HG02970 (cell line): Measurements from ENCODE around the gene ETS2.

ENCODE experiments used
- ATAC-seq: cut with Tn5 transposase; IDR thresholded peaks from one replicate; pipeline ENCODE4 v1.9.1; 2021; ENCODE audit warnings: mild to moderate bottlenecking, moderate library complexity, moderate number of reproducible peaks; ENCODE audit not compliant: unreplicated experiment, low FRiP score

Gene ETS2

GRCh38 chr21:38777015-38777414 lies 28.7 kb upstream of the ETS2 start:
- no peak for ATAC-seq

GRCh38 chr21:38777531-38777930 lies 28.2 kb upstream of the ETS2 start:
- no peak for ATAC-seq

- ATAC-seq: no peak
Observed at GRCh38 chr21:38780879-38781278, 24.9 kb upstream of the ETS2 start.

DNA sequence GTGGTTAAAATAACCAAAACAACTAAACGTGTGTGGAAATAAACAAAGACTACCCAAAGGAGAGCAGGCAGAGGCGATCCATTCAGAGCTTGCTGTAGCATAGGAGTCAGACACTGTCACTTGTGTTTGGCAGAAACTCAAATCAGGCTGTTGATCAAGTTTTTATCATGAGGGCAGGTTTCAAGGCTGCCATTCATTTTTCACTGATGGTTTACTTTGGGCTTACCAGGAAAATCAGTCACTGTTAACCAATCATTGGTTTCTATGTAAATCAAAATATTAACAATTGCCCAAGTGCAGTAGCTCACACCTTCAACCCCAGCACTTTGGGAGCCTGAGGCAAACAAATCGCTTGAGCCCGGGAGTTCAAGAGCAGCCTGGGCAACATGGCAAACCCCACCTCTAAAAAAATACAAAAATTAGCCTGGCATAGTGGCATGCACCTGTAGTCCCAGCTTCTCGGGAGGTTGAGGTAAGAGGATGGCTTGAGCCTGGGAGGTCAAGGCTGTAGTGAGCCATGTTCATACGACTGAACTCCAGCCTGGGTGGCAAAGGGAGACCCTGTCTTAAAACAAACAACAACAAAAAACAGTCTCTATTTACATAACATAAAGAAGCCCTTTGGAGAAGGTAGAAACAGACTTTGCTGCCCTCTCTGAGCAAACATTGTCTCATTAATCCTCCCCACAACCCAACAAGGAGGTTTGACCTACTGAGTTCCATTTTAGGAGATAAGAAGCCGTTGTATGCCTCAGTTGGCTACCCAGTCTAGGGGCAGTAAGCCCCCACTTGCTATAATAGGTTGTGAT lies 21.1 kb upstream of the ETS2 start:
- ATAC-seq: no peak

DNA sequence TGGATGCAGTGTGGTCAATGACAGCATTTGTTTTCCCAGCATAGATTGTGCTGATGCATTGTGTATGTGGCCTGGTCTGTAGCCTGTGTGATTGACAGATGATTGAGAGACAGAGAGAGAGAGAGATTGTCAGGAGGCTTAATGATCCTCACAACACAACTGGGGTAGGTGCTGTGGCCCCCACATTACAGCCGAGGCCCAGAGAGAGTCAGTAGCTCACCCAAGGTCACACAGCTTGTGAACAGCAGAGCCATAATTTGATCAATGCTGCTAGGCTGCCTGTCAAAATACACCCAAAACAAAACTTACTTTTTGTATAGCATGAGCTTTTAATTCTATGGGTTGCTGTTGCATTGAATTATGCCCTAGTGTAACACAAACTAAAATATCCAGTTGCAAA lies 20.2 kb upstream of the ETS2 start:
- ATAC-seq: no peak

DNA sequence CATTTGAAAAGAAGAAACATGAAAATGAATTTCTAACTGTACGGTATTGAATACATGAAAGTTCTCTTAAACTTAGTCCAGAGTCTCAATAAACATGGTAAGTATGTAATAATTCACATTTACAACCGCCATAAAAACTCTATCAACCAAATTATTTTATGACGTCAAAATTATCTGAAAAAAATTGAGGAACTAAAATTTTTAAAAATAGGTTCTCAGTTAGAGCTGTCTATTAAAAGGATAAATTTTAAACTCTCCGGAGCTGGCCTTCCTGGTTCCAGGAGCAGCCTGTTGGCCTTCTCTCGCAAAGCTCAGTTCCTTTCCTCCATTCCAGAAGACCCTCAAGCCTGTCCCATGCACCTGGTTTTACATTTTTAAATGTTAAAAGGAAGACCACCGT lies 18.7 kb upstream of the ETS2 start:
- ATAC-seq: no peak

DNA sequence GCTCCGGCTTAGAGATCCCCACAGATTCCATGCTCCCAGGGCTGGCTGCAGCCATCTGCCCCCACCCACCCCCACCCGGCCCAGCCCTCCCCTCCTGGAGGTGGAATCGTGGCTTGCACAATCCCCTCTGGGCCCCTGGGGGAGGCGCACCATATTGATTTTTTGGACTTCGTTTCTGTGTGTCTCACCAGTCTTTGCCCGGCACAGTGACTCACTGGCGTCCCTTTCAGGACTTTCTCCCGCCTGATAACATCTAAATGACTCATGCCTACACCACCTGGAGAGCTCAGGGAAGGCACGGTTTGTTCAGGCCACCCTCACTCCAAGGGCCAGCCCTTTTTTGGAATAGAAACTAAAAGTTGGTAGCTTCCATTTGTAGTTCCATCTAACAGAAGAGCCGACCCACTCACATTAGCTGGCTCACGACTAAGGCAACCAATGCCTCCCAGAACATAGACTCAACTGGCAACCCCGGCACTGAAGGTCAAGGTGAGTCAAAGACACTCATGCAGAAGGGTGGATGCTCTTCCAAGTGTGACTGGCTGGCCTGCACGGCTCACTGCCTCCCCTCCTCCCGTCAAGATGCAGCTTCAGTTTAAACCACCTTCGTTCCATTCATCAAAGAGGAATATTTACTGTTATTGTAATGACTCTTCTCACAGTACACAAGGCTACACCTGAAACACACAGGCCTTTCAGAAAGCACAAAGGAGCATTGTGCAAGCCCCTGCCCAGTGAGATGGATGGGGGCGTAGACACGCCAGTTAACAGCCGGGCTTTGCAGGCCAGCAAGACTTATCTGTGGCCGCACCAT lies 18.1 kb upstream of the ETS2 start:
- no peak for ATAC-seq

DNA sequence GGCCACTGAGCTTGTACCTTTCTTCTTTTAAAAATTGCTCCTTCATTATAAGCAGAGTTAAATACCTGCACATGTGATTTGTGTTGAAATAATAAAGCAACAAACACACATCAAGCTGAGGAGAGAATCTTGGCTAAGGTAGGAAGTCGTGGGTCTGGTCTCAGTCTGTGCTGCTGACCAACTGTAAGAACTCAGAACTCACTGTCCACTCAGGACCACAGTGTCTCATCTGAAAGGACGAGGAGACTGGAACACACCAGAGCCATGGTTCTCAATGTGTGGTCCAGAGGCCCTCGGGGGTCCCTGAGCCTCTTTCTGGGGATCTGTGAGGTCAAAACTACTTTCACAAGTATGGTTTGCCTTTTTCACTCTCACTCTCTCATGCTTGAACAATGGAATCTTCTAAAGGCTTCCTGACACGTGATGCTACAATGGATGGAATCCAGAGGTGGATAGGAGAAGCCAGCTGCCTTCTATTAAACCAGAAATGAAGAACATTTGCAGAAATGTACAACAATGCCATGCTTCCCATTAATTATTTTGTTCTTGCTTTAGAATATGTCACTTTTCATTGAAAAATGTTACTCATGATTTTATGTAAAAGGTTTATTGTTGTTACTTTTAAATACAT lies 17.3 kb upstream of the ETS2 start:
- ATAC-seq: no peak

DNA sequence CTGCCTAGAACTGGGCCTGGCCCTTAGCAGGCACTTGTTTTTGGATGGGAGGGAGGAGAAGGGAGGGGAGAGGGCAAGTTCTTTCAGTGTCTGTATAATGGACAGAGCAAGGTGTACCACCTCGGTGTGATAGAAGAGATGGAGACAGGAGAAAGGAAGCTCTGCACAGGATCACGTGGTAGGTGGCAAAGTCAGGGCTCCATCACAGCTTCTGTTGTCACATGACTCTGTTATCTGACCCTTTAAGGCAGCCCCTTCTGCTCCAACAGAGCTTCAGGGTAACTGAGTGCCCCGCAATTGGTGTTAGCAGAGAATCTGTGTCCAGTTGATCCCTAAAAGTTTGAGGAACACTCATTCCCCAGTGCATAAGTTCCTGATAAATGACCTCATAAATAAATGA lies 16.5 kb upstream of the ETS2 start:
- ATAC-seq: no peak

GRCh38 chr21:38790059-38790458 lies 15.7 kb upstream of the ETS2 start:
- no peak for ATAC-seq

- no peak for ATAC-seq
Observed at GRCh38 chr21:38790961-38791360, 14.8 kb upstream of the ETS2 start.

GRCh38 chr21:38792676-38793459 lies 12.9 kb upstream of the ETS2 start:
- ATAC-seq: no peak

DNA sequence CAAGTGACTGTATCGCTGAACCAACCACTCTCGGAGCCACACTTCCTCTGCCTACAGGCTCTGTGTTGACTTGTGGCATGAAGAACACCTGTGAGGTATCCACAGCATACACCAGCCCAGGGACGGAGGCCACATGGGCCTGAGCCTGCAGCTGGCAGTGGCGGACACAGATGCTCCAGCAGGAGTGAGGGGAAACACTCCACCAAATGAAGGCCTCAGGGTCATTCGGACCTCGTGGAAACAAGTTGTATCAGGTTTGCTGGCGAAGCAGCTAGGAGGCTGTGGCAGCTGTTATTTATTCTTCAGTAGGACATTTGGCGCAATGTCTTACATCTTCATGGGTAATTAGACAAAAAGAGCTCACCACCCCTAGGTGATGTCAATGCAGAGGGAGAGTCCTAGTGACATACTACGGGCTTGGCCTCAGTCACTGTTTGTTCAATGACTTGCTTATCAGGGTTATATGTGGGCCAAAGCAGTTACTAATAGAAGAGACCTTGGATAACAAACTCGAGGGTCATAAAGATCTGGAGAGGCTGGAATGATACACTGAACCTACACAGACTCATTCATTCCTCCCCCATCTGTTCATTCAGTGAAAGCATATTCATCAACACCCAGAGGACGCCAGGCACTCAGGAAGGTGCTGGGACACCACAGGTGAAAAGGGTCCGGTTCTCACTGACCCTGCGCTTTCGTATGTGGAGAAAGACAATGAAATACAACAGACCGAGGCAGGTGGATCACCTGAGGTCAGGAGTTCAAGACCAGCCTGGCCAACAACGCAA lies 11.6 kb upstream of the ETS2 start:
- ATAC-seq: no peak

DNA sequence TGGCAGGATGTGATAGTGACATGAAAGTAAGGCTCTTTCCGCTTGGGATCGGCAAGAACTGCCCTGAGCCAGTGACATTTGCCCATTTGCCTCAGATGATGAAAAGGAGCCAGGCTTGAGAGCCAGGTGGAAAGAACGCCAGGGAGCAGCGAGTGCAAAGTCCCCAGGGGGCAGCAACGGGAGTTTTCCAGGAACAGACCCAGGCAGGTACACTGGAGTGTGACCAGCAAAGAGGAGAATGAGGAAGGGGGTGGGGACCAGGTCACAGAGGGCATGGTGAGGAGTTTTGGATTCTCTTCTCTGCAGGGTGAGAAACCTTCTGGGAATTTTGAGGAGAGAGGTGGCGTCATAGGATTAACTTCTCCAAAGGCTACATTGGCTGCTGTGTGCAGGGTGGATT lies 10.8 kb upstream of the ETS2 start:
- ATAC-seq: no peak

- no peak for ATAC-seq
Observed at GRCh38 chr21:38795475-38795874, 10.3 kb upstream of the ETS2 start.

GRCh38 chr21:38796424-38796823 lies 9.3 kb upstream of the ETS2 start:
- no peak for ATAC-seq

GRCh38 chr21:38797470-38797869 lies 8.3 kb upstream of the ETS2 start:
- ATAC-seq: no peak

GRCh38 chr21:38798081-38798480 lies 7.6 kb upstream of the ETS2 start:
- ATAC-seq: no peak

DNA sequence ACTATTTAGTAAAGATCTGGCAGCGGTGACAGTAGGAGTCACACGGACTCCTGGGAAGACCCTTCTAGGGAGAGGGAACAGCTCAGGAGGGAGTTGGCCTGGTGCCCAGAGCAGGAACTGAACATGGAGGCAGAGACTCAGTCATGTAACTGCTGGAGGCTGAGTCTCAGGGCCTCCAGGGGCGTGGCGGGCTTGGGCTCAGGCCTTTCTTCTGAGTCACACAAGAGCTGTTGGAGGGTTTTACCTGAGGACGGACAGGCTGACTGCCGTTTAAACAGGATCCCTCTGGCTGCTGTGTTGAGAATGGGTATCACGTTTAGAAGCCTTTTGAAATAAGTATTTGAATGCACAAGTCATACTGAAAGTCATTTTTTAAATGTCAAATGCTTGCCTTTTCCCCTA lies 7.2 kb upstream of the ETS2 start:
- no peak for ATAC-seq
